ENCODE data around the gene PTPN18. TPM values are rescaled to one million over a fixed set of nuclear protein-coding genes. Genes with fewer than 3 reads are reported as not detected.

The PTPN18 gene
- total RNA-seq, 4 donors from 2014 or later = 34.6 to 53.8 (median 39.1) TPM

GRCh38 chr2:130347220-130347925 lies 8.5 kb upstream of the PTPN18 start:
- no peak for TF ChIP-seq POLR2AphosphoS5 (IDR thresholded peaks at IDR 0.05)
- no peak overlapping the region for H3K27ac ChIP-seq
- no peak for ATAC-seq
- no peaks in the 10 kb centered on the region for H3K9me3 ChIP-seq
- H3K4me3 ChIP-seq = no peak overlapping the region
- peaks cover 0 to 19% (median 10%) of the 10 kb centered on the region in 3 donors for H3K4me1 ChIP-seq
- peaks cover 0 to 51% of the 10 kb centered on the region in 2 donors for H3K36me3 ChIP-seq
- 88 to 96% methylated on average over 5 to 6 of the region's 7 CpGs for WGBS, 2 donors (ENCODE audit: low coverage in 1 of 2)
- no peaks in the 10 kb centered on the region for H3K27me3 ChIP-seq

GRCh38 chr2:130349174-130349573 lies 6.7 kb upstream of the PTPN18 start:
- H3K36me3 ChIP-seq = peaks cover 0 to 51% of the 10 kb centered on the region in 2 donors
- no peak for ATAC-seq
- H3K27ac ChIP-seq = no peak overlapping the region
- no peaks in the 10 kb centered on the region for H3K9me3 ChIP-seq
- H3K27me3 ChIP-seq = no peaks in the 10 kb centered on the region
- no peak for TF ChIP-seq CTCF (IDR thresholded peaks at IDR 0.05)
- no peak for TF ChIP-seq EP300 (IDR thresholded peaks at IDR 0.05)
- TF ChIP-seq POLR2AphosphoS5 (IDR thresholded peaks at IDR 0.05) = no peak
- no peak for TF ChIP-seq POLR2A (IDR thresholded peaks at IDR 0.05)
- H3K4me3 ChIP-seq = no peak overlapping the region
- WGBS, 2 donors (ENCODE audit: low coverage in 1 of 2) = 88 to 94% methylated on average over 3 of the region's 3 CpGs
- peaks cover 0 to 15% (median 6%) of the 10 kb centered on the region in 3 donors for H3K4me1 ChIP-seq

GRCh38 chr2:130351711-130352110 lies 4.1 kb upstream of the PTPN18 start:
- Histone ChIP-seq H3K4me3 (no peak overlapping the region), H3K27ac (no peak overlapping the region), H3K4me1 (peaks cover 0 to 26% (median 18%) of the 10 kb centered on the region in 3 donors), H3K9me3 (no peaks in the 10 kb centered on the region), H3K27me3 (no peaks in the 10 kb centered on the region), H3K36me3 (peaks cover 0 to 26% of the 10 kb centered on the region in 2 donors)
- ATAC-seq = no peak
- WGBS, 2 donors (ENCODE audit: low coverage in 1 of 2) = 60% methylated on average over 1 of the region's 7 CpGs; no CpG with 5 or more reads in 1 of the 2 donors
- no peak for TF ChIP-seq EP300 (IDR thresholded peaks at IDR 0.05)

- H3K27ac ChIP-seq = no peak overlapping the region
- H3K9me3 ChIP-seq = no peaks in the 10 kb centered on the region
- no peak for TF ChIP-seq CTCF (IDR thresholded peaks at IDR 0.05)
- no peak for TF ChIP-seq POLR2AphosphoS5 (IDR thresholded peaks at IDR 0.05)
- TF ChIP-seq POLR2A (IDR thresholded peaks at IDR 0.05) = no peak
- TF ChIP-seq EP300 (IDR thresholded peaks at IDR 0.05) = no peak
- H3K4me3 ChIP-seq = no peak overlapping the region
- WGBS, 2 donors (ENCODE audit: low coverage in 1 of 2) = 46 to 80% methylated on average over 1 to 3 of the region's 7 CpGs
- no peak for ATAC-seq
- H3K4me1 ChIP-seq = peaks cover 0 to 30% (median 18%) of the 10 kb centered on the region in 3 donors
- H3K36me3 ChIP-seq = peaks cover 0 to 21% of the 10 kb centered on the region in 2 donors
- no peaks in the 10 kb centered on the region for H3K27me3 ChIP-seq
These were observed 3.6 kb upstream of the PTPN18 start for GRCh38 chr2:130352237-130352636.

- ATAC-seq = no peak
- no peak overlapping the region for H3K4me3 ChIP-seq
- H3K36me3 ChIP-seq = peaks cover 0 to 8% of the 10 kb centered on the region in 2 donors
- TF ChIP-seq POLR2AphosphoS5 (IDR thresholded peaks at IDR 0.05) (no peak), CTCF (IDR thresholded peaks at IDR 0.05) (no peak)
- no peaks in the 10 kb centered on the region for H3K27me3 ChIP-seq
- 69 to 90% methylated on average over 3 to 4 of the region's 7 CpGs for WGBS, 2 donors (ENCODE audit: low coverage in 1 of 2)
- peaks cover 0 to 30% (median 18%) of the 10 kb centered on the region in 3 donors for H3K4me1 ChIP-seq
- H3K9me3 ChIP-seq = no peaks in the 10 kb centered on the region
- peak overlapping the region in 1 of 4 donors; percentile 91 for H3K27ac ChIP-seq
These were observed 2.3 kb upstream of the PTPN18 start for GRCh38 chr2:130353291-130354138.
